GM21576 (cell line): ENCODE data around the gene DNAH11.
"Not testable (repeated sequence)": the region's sequence is repeated elsewhere in the genome, so short reads cannot be mapped to it uniquely, and the experiment has no call there.

ENCODE experiments used
- ATAC-seq: cut with Tn5 transposase; IDR thresholded peaks from one replicate; pipeline ENCODE4 v1.9.1; 2021; ENCODE audit warnings: mild to moderate bottlenecking, moderate library complexity; ENCODE audit not compliant: unreplicated experiment

Gene DNAH11

DNA sequence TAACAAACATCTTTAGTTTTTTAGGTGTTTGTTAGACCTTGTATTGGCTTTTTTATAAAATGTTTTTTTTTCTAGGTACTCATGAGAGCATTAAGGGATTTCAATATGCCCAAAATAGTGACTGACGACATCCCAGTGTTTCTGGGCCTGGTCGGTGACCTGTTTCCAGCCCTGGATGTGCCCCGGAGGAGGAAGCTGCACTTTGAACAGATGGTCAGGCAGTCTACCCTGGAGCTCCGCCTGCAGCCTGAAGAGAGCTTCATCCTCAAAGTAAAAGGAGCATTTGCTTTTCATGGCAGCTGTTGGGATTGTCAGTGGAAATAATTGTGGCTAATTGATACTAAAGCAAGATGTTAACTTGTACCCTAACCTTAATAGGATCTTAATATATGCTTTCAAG lies 161.5 kb downstream of the DNAH11 start:
- no peak for ATAC-seq

DNA sequence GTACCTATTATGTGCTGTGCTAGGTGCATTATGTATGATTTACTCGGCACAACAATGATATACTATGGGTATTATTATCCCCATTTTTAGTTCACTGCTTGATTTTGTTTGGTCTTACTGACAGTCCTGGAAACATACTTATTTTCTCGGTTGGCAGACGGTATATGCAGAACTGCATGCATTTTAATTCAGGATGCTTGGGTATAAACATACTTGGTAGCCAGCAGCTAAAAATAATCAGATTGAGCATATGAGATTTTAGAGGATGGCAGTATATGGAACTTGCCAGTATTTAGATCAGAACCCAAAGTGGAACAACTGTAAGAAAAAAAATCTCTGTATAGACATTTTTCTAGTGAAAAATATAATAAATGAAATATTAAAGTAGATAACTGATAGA lies 163.3 kb downstream of the DNAH11 start:
- ATAC-seq = no peak

DNA sequence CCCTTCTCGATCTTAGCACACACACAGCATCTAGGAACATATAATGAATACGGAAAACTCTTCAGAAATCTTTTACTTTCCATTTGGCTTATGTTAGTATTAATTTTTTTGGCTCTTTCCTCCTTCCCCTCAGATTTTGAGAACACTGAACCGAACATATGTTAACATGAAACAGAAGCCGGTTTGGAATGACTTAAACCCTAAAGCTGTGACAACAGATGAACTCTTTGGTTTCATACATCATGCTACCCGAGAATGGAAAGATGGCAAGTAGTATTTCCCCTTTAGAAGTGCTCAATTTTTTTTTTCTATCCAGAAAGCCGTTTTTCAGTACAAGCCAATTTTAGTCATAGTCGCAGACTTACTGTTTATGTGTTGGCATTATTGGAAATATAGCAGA lies 164.7 kb downstream of the DNAH11 start:
- ATAC-seq = no peak

DNA sequence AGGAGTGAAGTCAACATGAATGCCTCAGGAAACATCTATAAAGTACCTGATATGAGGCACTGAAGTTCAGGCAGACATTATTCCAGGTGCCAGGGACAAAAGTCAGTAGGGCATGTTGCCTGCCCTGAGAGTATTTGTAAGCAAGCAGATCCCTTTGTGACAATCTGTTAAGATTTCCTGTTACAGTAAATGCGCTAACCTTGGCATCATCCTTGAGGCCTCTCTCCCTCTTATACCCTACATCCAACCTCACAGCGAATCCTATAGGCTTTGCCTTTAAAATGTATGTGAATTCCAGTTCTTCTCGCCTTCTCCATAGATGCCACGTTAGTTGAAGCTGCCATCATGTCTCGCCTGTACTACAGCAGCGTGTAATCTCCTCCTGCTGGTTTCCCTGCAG lies 165.3 kb downstream of the DNAH11 start:
- no peak for ATAC-seq

DNA sequence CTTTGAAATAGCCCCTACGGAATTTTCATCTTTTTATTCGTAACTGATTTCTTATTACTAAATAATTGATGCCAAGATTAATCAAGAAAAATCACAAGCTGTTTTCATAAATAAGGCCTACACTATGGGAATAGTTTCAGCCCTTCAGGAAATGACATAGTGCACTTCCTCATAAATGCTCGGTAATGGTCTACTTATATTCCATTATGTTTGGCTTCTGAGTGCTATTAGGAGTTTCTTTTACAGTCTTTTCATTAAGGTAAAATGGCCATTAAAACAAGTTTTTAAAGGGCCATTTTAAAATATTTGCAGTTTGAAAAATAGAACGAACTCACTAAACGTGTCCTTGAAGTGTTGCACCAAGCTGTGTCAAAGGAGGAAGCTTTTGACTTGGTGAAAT lies 174.5 kb downstream of the DNAH11 start:
- no peak for ATAC-seq

DNA sequence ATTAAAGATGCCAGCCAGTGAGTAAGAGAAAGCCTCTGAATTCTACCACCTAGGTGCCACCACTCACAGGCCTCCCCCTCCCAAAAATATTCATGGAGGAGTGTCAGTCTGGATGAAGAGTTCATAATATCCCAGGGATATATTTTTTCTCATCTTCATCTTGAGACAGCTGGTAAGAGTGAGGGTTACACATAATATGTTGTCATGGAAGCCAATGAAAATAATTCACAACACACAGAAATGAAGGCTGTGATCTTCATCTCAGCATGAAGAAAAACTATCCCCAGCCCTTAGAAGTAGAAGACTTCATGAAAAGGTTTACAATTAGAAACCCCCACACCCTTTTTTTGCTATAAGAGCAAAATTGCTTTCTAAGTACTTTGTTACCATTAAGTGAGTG lies 175.6 kb downstream of the DNAH11 start:
- no peak for ATAC-seq

DNA sequence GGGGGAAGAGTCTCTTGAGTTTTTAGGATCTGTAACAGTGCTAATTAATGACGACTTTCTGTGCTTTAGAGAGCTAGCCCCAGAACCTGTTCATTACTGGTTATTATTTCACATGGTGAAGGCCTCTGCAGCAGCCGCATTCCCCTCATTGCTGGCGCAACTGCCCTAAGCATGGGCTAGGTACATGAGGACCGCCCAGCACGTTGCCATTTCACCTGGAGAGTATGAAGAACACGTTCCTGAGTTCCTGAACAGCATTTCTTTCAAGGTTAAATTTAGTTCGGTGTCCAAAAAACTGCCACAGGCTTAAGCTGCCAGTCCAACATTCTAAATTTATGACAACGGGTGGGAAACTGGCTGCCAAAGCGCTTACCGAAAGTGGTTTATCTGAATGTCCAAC lies 177.0 kb downstream of the DNAH11 start:
- no peak for ATAC-seq

DNA sequence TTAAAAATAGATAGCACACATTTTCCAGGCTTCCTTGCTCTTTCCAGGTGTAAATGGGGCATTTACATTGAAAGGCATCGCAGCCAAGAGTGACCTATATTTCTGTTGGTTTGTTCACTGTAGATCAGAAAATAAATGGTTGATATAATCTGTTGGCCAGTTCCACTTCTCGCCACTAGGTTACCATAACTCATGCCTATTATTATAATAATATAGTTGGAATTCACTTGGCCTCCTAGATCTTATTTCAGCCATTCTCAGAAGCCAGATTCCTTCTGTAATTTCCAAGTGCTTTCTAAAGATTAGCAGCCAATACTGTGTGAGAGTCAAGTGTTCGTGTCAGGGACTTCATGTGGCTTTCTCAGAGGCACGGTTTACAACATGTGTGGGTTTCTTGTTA lies 179.5 kb downstream of the DNAH11 start:
- no peak for ATAC-seq

DNA sequence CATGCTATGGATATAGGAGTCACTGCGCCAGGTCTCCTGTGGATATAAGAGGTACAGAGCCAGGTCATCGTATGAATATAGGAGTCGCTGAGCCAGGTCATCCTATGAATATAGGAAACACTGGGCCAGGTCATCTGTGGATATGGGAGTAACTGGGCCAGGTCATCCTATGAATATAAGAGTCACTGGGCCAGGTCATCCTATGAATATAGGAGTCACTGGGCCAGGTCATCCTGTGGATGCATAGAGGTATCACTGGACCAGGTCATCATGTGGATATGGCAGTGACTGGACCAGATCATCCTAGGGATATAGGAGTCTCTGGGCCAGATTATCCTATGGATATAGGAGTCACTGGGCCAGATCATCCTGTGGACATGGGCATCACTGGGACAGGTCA lies 181.7 kb downstream of the DNAH11 start:
- ATAC-seq = no peak

DNA sequence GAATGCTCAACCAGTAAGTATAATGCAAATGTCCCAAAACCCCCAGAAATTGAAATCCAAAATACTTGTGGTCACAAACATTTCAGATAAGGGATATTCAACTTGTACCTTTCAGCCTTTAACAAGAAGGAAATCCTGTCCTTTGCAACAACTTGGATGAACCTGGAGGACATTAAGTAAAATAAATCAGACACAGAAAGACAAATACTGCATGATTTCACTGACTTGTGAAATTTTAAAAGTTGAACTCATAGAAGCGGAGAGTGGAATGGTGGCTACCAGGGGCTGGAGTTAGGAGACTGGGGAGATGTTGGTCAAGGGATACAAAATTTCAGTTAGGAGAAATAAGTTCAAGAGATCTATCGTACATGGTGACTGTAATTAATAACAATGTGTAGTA lies 187.6 kb downstream of the DNAH11 start:
- no peak for ATAC-seq

DNA sequence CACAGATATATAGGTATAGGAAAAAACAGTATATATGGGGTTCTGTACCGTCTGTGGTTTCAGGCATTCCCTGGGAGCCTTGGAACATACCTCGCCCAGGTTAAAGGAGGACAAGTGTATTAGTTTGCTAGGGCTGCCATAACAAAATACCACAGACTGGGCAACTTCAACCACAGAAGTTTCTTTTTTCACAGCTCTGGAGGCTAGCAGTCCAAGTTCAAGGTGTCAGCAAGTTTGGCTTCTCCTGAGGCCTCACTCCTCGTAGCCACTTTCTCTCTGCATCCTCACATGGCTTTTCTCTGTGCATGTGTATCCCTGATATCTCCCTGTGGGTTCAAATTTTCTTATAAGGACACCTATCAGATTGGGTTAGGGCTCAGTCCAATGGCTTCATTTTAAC lies 189.1 kb downstream of the DNAH11 start:
- ATAC-seq = no peak

DNA sequence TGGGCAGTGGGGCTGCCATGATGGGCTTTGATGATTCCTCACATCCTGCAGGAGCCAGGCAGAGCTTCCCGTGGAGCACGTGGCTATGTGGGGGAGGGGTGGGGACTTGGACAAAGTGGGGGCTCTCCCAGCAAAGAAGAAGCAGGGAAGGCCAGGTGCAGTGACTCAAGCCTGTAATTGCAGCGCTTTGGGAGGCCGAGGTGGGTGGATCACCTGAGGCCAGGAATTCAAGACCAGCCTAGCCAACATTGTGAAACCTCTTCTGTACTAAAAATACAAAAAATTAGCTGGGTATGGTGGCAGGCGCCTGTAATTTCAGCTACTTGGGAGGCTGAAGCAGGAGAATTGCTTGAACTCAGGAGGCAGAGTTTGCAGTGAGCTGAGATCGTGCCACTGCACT lies 190.1 kb downstream of the DNAH11 start:
- ATAC-seq = not testable (repeated sequence)

DNA sequence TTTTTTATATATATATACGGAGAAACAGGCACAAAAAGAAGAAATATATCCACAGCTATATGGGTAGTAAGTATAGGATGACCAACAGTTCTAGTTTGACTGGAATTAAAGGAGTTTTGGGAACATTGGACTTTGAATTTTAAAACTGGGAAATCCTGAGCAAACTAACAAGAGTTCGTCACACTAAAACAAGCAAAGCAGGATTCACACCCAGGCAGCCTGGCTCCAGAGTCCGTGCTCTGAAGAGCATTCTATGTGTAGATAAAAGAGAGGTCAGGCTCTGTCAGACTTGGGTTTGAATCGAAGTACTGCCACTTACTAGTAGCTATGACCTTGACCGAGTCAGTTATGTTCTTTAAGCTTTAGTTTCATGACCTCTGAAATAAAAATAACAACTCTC lies 191.0 kb downstream of the DNAH11 start:
- no peak for ATAC-seq

DNA sequence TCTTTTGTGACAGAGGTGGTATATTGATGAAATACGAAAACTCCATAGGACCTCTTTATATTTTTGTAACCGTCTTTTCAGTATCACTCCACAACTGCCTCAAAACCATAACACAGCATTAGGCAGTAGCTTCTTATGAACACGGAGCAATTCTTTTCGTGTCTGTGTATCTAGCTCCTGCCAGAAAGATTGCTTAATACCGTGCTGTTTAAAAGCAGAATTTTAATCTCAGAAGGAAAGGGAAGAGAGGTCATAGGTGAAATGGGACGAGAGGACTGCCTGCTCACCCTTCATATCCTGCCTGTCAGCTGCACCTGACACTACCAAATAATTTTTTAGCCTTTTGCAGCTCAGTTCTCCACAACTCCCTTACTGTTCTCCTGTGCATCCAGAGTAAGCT lies 200.7 kb downstream of the DNAH11 start:
- ATAC-seq = no peak

DNA sequence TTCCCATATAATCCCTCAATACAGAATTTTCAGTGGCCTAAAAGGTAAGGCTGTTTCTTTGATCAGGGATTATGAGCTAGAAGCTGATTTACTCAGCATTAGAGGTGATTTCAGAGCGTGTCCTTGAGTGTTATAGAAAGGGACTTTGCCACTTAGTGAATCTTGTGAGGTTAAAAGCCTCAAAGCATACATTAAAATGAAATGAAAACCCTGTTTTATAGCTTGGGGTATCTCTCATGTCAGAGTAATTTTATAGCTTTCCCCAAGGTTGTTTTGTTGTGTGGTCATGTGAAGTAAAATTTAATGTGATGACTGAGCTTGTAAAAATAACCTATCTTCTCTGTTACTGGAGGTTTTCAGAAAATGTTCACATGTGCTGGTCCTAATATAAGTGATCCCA lies 204.1 kb downstream of the DNAH11 start:
- ATAC-seq = no peak

DNA sequence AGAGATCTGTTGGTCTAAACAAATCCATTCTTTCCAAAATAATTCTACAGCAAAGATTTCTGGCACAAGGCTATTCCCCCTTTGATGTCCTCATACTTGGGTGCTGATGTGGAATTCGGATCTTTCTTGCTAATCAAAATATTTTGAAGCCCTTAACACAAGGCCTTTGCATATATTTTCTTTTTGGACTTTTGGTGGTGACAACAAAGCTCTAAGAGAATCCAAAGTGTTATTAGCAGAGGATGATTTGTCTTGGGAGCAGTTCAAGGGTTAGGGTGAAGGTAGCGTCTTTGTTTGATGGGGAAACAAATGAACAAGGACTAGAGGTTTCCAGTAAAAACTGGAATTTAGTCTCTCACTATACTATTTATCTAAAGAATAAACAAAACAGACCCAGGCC lies 205.0 kb downstream of the DNAH11 start:
- no peak for ATAC-seq

DNA sequence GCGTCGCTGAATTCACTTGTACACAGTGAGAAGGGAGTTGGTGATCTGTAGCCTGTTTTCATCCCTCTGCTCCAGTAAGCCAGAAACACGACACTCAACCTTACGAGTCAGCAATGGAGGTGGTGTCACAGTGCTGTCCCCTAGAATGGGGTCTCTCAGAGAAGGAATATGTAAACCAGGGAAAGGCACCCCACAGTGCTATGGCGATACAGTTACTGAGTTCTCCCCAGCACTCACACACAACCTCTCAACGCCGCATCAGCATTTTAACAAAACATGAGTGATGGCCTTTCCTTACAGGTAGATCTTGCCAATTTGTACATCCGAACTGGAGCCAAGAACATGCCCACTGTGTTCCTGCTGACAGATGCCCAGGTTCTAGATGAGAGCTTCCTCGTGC lies 206.5 kb downstream of the DNAH11 start:
- ATAC-seq = no peak

DNA sequence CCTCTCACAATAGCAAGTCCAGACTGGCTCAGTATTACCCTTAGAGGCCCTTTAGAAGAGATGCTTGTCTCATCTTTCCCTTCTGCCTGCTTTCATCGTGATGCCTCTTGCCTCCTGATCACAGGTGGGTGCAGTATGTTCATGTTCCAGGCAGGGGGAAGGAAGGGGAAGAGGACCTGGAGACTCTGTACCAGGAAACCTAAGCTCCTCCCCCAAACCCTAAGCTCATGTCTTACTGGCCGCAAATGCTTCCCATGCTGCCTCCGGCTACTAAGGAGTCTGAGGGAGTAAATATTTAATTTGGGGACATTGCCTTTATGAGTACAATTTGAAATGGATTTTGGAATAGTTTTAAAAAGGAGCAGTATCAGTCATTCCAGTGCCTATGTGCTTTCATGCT lies 210.2 kb downstream of the DNAH11 start:
- no peak for ATAC-seq

DNA sequence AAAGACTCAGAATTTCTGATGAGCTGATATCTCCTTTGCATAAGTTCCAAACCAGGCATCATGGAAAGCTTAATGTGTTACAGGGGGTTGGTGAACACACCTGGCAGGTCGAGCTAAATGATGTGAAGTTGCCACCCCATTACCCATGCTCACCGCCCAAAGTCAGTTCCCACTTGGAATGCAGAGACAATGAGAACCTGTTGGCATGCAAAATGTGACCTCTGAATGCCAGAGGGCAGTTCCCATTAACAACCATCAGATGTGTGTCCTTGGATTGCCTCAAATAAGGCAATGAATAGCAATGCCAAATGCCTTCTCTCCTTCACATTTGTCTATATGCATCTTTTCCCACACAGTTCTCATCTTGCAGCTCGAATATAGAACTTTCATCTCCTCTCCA lies 212.1 kb downstream of the DNAH11 start:
- ATAC-seq = no peak

DNA sequence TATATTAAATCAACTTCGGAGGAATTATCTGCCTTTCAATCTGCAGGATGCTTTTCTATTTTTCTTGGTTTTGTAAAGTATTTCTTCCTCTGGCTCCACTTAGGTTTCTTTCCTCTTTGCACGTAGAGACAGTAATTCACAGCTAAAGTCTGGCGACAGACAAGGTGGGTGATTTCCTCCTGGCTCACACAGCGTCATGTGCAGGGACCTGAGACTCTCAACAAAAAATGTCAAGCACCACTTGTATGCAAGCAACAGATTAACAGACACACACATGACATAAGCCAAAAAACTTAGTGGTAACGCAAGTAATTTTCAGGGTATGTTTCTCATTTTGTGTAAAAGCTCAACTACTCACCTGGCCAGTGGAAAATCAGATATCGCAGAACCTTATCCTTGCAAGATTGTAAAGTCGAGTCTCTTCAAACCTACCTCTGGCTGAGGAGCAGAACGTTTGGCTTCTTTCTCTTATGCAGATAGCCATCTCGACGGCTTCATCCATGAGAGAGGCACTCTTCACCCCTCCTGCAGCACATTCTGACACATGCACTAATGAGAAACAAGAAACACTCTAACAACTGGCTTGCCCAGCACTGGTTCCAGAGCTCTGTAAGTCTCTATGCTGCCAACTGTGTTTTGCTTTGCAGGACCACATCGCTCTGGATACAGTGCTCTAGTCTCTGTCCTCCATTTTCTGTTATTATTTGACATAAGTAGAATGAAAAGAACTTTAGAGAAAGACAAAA lies 214.9 kb downstream of the DNAH11 start:
- ATAC-seq = no peak

DNA sequence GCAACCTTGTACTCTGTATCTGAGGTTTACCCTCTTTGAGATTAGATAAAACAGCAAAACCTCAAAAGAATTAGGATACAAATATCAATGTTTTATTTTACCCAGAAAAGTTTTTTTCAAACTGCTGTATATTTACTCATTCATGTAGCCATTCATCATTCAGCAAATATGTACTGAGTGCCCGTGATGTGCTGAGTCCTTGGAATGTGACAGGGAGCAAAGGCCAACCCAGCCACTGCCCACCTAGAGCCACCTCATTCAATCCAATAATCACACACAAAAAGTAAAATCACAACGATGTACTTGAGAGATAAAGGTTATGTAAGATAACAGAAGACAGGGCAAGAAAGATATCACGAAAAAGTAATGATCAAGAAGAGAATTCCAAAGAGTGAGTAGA lies 215.4 kb downstream of the DNAH11 start:
- no peak for ATAC-seq

DNA sequence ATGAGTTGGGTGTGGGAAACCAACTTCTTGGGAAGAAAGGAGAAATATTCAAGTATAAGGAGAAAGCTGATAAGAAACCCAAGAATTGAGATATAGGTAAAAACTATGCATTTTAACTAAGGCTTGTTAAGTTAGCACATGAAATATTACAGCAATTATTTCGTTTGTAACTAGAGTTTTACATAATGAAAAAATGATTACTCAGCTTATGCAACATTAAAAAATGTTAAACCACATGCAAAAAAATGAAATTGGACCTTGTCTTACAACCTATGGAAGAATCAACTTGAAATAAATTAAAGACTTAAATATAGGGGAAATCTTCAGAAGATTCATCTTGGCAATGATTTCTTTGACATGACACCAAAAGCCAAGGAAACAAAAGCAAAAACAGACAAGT lies 219.6 kb downstream of the DNAH11 start:
- ATAC-seq = no peak

DNA sequence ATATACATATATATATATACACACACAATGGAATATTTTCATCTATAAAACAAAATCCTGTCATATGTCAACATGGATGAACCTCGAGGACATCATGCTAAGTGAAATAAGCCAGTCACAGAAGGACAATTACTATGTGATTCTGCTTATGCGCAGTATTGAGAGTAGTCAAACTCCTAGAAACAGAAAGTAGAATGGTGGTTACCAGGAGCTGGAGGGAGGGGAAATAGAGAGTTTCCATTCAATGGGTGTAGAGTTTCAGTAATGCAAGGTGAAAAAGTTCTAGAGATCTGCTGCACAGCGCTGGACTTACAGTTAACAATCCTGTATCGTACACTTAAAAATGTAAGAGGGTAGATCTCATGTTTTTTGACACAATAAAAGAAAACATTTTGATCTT lies 221.0 kb downstream of the DNAH11 start:
- no peak for ATAC-seq
